Calu3 (cell line): ENCODE results near the gene SCFD2. TPM values are rescaled to one million over a fixed set of nuclear protein-coding genes. Genes with fewer than 3 reads are reported as not detected.

Experiments
- BruUV-seq: library from RNA; stranded (reverse); fragments of 400-500 nt; replicated peaks from 2 replicates; lab custom pipeline; 2021; lab: Mats Ljungman, UMichigan
- CTCF ChIA-PET: fragments of 300-600 bp; sonication (Branson Sonifier 250); formaldehyde crosslinking; loops from one replicate; lab custom pipeline; 2022; ENCODE audit warnings: antibody characterized with exemption; lab: Charles Lee
- DNase-seq: peaks from one replicate; pipeline ENCODE4 v3.0.0; 2022
- H3K27ac Mint-ChIP-seq: one replicate; pipeline ENCODE4 v1.8.0; 2022; ENCODE audit warnings: mixed read lengths; ENCODE audit not compliant: unreplicated experiment
- H3K27me3 Mint-ChIP-seq: one replicate; pipeline ENCODE4 v1.8.0; 2022; ENCODE audit warnings: mixed read lengths; ENCODE audit not compliant: unreplicated experiment
- H3K36me3 Mint-ChIP-seq: one replicate; pipeline ENCODE4 v1.8.0; 2022; ENCODE audit warnings: mild to moderate bottlenecking, moderate library complexity, mixed read lengths; ENCODE audit not compliant: insufficient read depth, unreplicated experiment
- H3K4me1 Mint-ChIP-seq: one replicate; pipeline ENCODE4 v1.8.0; 2022; ENCODE audit warnings: mild to moderate bottlenecking, low read depth, mixed read lengths; ENCODE audit not compliant: unreplicated experiment
- H3K4me3 Mint-ChIP-seq: one replicate; pipeline ENCODE4 v1.8.0; 2022; ENCODE audit warnings: mild to moderate bottlenecking, low read depth, moderate library complexity, mixed read lengths; ENCODE audit not compliant: unreplicated experiment
- H3K9me3 Mint-ChIP-seq: one replicate; pipeline ENCODE4 v1.8.0; 2022; ENCODE audit warnings: low read depth, mixed read lengths; ENCODE audit not compliant: unreplicated experiment
- intact Hi-C: fragments of 100-400 bp; cut with micrococcal nuclease; formaldehyde crosslinking; loops from one replicate; pipeline ENCODE4 v1.10.0; 2022; ENCODE audit not compliant: unreplicated experiment
- total RNA-seq: library from RNA; stranded (reverse); gene quantifications from 2 replicates; pipeline ENCODE4 v1.2.3, GENCODE V29; 2022
- TF ChIP-seq, protein P1 (sequence below): fragments of 200-600 bp; IDR thresholded peaks from one replicate; pipeline ENCODE4 v1.8.0; 2022; ENCODE audit warnings: antibody characterized with exemption; ENCODE audit not compliant: unreplicated experiment

Gene SCFD2
- total RNA-seq, 1 experiment from 2014 or later: 16.7 TPM

- no peaks in the 10 kb centered on the region for H3K27me3 Mint-ChIP-seq
- H3K36me3 Mint-ChIP-seq: no peaks in the 10 kb centered on the region
- DNase-seq: no peak
- CTCF ChIA-PET: no interaction called here
- no peaks in the 10 kb centered on the region for H3K4me1 Mint-ChIP-seq
- no peak overlapping the region for H3K27ac Mint-ChIP-seq
- BruUV-seq: no TSS peak
- H3K4me3 Mint-ChIP-seq: no peak overlapping the region
- intact Hi-C loops: no loop called here
- no peaks in the 10 kb centered on the region for H3K9me3 Mint-ChIP-seq
- TF ChIP-seq, protein P1, sequence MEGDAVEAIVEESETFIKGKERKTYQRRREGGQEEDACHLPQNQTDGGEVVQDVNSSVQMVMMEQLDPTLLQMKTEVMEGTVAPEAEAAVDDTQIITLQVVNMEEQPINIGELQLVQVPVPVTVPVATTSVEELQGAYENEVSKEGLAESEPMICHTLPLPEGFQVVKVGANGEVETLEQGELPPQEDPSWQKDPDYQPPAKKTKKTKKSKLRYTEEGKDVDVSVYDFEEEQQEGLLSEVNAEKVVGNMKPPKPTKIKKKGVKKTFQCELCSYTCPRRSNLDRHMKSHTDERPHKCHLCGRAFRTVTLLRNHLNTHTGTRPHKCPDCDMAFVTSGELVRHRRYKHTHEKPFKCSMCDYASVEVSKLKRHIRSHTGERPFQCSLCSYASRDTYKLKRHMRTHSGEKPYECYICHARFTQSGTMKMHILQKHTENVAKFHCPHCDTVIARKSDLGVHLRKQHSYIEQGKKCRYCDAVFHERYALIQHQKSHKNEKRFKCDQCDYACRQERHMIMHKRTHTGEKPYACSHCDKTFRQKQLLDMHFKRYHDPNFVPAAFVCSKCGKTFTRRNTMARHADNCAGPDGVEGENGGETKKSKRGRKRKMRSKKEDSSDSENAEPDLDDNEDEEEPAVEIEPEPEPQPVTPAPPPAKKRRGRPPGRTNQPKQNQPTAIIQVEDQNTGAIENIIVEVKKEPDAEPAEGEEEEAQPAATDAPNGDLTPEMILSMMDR: no peak
These were observed 242.0 kb downstream of the SCFD2 start for GRCh38 chr4:53123819-53124218.

- no peak for DNase-seq
- H3K36me3 Mint-ChIP-seq: no peaks in the 10 kb centered on the region
- H3K9me3 Mint-ChIP-seq: no peaks in the 10 kb centered on the region
- no peaks in the 10 kb centered on the region for H3K4me1 Mint-ChIP-seq
- BruUV-seq: no TSS peak
- intact Hi-C loops: no loop called here
- no peaks in the 10 kb centered on the region for H3K27me3 Mint-ChIP-seq
- TF ChIP-seq, protein P1: no peak
- H3K4me3 Mint-ChIP-seq: no peak overlapping the region
- no peak overlapping the region for H3K27ac Mint-ChIP-seq
- CTCF ChIA-PET: no interaction called here
These were observed 242.7 kb downstream of the SCFD2 start for GRCh38 chr4:53123171-53123570.

- no TSS peak for BruUV-seq
- intact Hi-C loops: no loop called here
- Mint-ChIP-seq H3K9me3 (no peaks in the 10 kb centered on the region), H3K4me3 (no peak overlapping the region), H3K4me1 (no peaks in the 10 kb centered on the region), H3K27ac (no peak overlapping the region), H3K27me3 (no peaks in the 10 kb centered on the region), H3K36me3 (no peaks in the 10 kb centered on the region)
- CTCF ChIA-PET: no interaction called here
- TF ChIP-seq, protein P1: no peak
- DNase-seq: no peak
These were observed 243.4 kb downstream of the SCFD2 start for GRCh38 chr4:53122280-53123116.

- no peak for DNase-seq
- Mint-ChIP-seq H3K27ac (no peak overlapping the region), H3K27me3 (no peaks in the 10 kb centered on the region), H3K9me3 (no peaks in the 10 kb centered on the region), H3K36me3 (no peaks in the 10 kb centered on the region), H3K4me3 (no peak overlapping the region), H3K4me1 (no peaks in the 10 kb centered on the region)
- CTCF ChIA-PET: no interaction called here
- TF ChIP-seq, protein P1: no peak
- intact Hi-C loops: no loop called here
- no TSS peak for BruUV-seq
These were observed 244.5 kb downstream of the SCFD2 start for GRCh38 chr4:53121264-53121865.
